Neuronal stem cell (in vitro differentiated cells): ENCODE measurements around the gene SDHB.

Source experiments
- DNase-seq: peaks from one replicate; pipeline ENCODE4 v3.0.0-alpha.2; 2013; ENCODE audit warnings: low spot score
- H2AFZ ChIP-seq: one replicate; pipeline ENCODE4 v1.6.1; 2013; ENCODE audit warnings: mild to moderate bottlenecking, low read length, inconsistent platforms
- H2AK5ac ChIP-seq: 2 replicates; pipeline ENCODE4 v1.6.1; 2013; ENCODE audit warnings: low read depth, mild to moderate bottlenecking, inconsistent platforms, low read length, moderate library complexity, mixed read lengths
- H2BK120ac ChIP-seq: 2 replicates; pipeline ENCODE4 v1.6.1; 2013; ENCODE audit warnings: low read depth, mild to moderate bottlenecking, inconsistent platforms, low read length, moderate library complexity, mixed read lengths
- H2BK12ac ChIP-seq: one replicate; pipeline ENCODE4 v1.6.1; 2013; ENCODE audit warnings: low read length, inconsistent platforms
- H2BK15ac ChIP-seq: 2 replicates; pipeline ENCODE4 v1.6.1; 2013; ENCODE audit warnings: mild to moderate bottlenecking, low read length, inconsistent platforms, mixed read lengths
- H2BK5ac ChIP-seq: one replicate; pipeline ENCODE4 v1.6.1; 2013; ENCODE audit warnings: inconsistent platforms, mild to moderate bottlenecking, low read length, moderate library complexity
- H3K14ac ChIP-seq: one replicate; pipeline ENCODE4 v1.6.1; 2013; ENCODE audit warnings: low read length, inconsistent platforms
- H3K18ac ChIP-seq: 2 replicates; pipeline ENCODE4 v1.6.1; 2013; ENCODE audit warnings: low read length, inconsistent platforms
- H3K23ac ChIP-seq: 2 replicates; pipeline ENCODE4 v1.6.1; 2013; ENCODE audit warnings: low read depth, mild to moderate bottlenecking, mixed read lengths, low read length, inconsistent platforms; ENCODE audit not compliant: poor library complexity
- H3K27ac ChIP-seq: replicated peaks from 3 replicates; pipeline ENCODE4 v1.5.1; 2013; ENCODE audit warnings: low read length, inconsistent platforms
- H3K27me3 ChIP-seq, 3 experiments: 2 replicates each; pipeline ENCODE4 v1.6.1; 2013; ENCODE audit warnings: low read length in 3 of 3, mild to moderate bottlenecking in 2 of 3, inconsistent platforms in 1 of 3, low read depth in 1 of 3, mixed read lengths in 1 of 3, moderate library complexity in 1 of 3; ENCODE audit not compliant: control insufficient read depth in 3 of 3, insufficient read depth in 3 of 3
- H3K36me3 ChIP-seq, 2 donors: replicated peaks in 1 of 2; 2 replicates each; pipeline ENCODE4 v1.6.1; 2013; ENCODE audit warnings: low read length in 2 of 2; ENCODE audit not compliant: control insufficient read depth in 2 of 2, insufficient read depth in 2 of 2
- H3K4ac ChIP-seq: 2 replicates; pipeline ENCODE4 v1.6.1; 2013; ENCODE audit warnings: inconsistent platforms, mild to moderate bottlenecking, low read length, moderate library complexity
- H3K4me1 ChIP-seq, 2 donors: 1 replicate in 1 of 2; 2 replicates in 1 of 2; pipeline ENCODE4 v1.6.1; 2013; ENCODE audit warnings: low read length in 2 of 2, low read depth in 1 of 2; ENCODE audit not compliant: control insufficient read depth in 2 of 2, insufficient read depth in 1 of 2
- H3K4me2 ChIP-seq: one replicate; pipeline ENCODE4 v1.6.1; 2013; ENCODE audit warnings: mild to moderate bottlenecking, low read length, inconsistent platforms; ENCODE audit not compliant: insufficient read depth, poor library complexity, severe bottlenecking
- H3K4me3 ChIP-seq, 2 donors: 2 replicates each; pipeline ENCODE4 v1.5.1; 2013; ENCODE audit warnings: low read length in 2 of 2, mild to moderate bottlenecking in 2 of 2, inconsistent platforms in 1 of 2, moderate library complexity in 1 of 2
- H3K79me1 ChIP-seq: one replicate; pipeline ENCODE4 v1.6.1; 2013; ENCODE audit warnings: low read depth, mild to moderate bottlenecking, inconsistent platforms, low read length, moderate library complexity
- H3K9ac ChIP-seq: one replicate; pipeline ENCODE4 v1.6.1; 2013; ENCODE audit warnings: mild to moderate bottlenecking, low read depth, low read length, inconsistent platforms; ENCODE audit not compliant: poor library complexity
- H3K9me3 ChIP-seq, 2 donors: replicated peaks in 1 of 2; 2 replicates each; pipeline versions ENCODE3 to v1.6.1; 2013; ENCODE audit warnings: low read length in 2 of 2, mild to moderate bottlenecking in 2 of 2, inconsistent platforms in 1 of 2, low read depth in 1 of 2, mixed read lengths in 1 of 2, moderate library complexity in 1 of 2; ENCODE audit not compliant: control insufficient read depth in 2 of 2, insufficient read depth in 1 of 2
- H4K8ac ChIP-seq: one replicate; pipeline ENCODE4 v1.6.1; 2013; ENCODE audit warnings: low read depth, mild to moderate bottlenecking, inconsistent platforms, low read length, moderate library complexity
- H4K91ac ChIP-seq: one replicate; pipeline ENCODE4 v1.6.1; 2013; ENCODE audit warnings: low read length, low read depth, mild to moderate bottlenecking, inconsistent platforms; ENCODE audit not compliant: poor library complexity
- WGBS, 2 donors: extraction: QIAGEN DNeasy Blood & Tissue Kit; methylation state at CpG; one replicate each; pipeline ENCODE4 v1.1.7; 2013; ENCODE audit warnings: missing lambda C conversion rate in 2 of 2, mixed read lengths in 1 of 2; ENCODE audit not compliant: insufficient read length in 2 of 2, insufficient replicate concordance in 1 of 2; ENCODE audit errors: extremely low coverage in 2 of 2; 5-methylcytosine and 5-hydroxymethylcytosine counted together

SDHB gene

DNA sequence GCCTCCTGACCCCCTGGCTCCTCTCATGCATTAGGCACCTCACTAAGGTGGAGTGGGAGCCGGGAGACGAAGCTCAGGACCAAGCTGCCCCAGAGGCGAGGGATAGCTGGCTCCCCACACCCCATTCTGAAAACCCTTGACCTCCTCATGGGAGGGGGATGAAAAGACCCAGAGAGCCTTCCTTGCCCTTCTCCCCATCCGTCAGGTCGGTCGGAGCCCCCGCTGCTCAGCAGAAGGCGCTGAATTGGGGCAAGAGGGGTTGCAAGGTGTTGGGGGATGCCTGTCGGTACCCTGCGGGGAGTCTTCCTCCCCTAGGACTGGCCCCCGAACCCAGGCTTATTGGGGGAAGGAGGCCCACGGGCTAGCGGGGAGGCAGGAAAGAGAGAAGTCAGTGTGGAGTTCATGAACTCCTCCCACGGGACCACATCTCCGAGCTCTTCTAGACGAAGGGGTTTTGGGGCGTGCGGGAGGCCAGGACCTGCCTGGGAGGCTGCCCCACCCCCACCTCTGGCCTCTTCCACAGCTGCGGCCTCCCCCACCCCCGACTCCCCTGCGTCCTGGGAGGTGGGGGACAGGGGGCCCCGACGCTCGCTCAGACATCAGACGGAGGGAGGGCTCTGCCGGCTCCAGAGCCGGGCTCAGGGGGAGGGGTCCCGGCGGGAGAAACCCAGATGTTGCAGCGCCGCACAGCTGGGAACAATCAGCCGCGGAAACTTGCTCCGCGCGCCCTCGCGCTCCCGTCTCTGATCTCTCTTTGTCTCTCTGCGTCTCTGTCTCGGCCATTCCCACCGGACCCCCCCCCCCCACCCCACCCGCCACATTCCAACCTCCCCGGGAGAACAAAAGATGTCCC is 74.1 kb downstream of the SDHB start:
- Histone ChIP-seq H2AK5ac (peak overlapping the region; percentile 94), H3K79me1 (peaks cover 24% of the 10 kb centered on the region), H4K8ac (no peak overlapping the region), H3K27me3 (no peaks in the 10 kb centered on the region), H2BK15ac (peak overlapping the region; percentile 100), H4K91ac (no peak overlapping the region), H3K4me1 (peaks cover 26 to 31% of the 10 kb centered on the region in 2 donors), H2BK120ac (peak overlapping the region; percentile 66), H2AFZ (peak overlapping the region; percentile 92), H3K9ac (peak overlapping the region; percentile 88), H3K9me3 (no peaks in the 10 kb centered on the region), H3K4me2 (peak overlapping the region; percentile 81), H3K23ac (peak overlapping the region; percentile 94), H3K27ac (no peak overlapping the region), H3K4ac (no peak overlapping the region), H3K36me3 (peaks cover 16 to 36% of the 10 kb centered on the region in 2 donors), H3K18ac (peak overlapping the region; percentile 97), H2BK5ac (peak overlapping the region; percentile 79), H2BK12ac (peak overlapping the region; percentile 63), H3K4me3 (peak overlapping the region; percentile 83 to 94), H3K14ac (no peak overlapping the region)
- no peak for DNase-seq
- no CpG with 5 or more reads among the region's 44 CpGs for WGBS, 2 donors

DNA sequence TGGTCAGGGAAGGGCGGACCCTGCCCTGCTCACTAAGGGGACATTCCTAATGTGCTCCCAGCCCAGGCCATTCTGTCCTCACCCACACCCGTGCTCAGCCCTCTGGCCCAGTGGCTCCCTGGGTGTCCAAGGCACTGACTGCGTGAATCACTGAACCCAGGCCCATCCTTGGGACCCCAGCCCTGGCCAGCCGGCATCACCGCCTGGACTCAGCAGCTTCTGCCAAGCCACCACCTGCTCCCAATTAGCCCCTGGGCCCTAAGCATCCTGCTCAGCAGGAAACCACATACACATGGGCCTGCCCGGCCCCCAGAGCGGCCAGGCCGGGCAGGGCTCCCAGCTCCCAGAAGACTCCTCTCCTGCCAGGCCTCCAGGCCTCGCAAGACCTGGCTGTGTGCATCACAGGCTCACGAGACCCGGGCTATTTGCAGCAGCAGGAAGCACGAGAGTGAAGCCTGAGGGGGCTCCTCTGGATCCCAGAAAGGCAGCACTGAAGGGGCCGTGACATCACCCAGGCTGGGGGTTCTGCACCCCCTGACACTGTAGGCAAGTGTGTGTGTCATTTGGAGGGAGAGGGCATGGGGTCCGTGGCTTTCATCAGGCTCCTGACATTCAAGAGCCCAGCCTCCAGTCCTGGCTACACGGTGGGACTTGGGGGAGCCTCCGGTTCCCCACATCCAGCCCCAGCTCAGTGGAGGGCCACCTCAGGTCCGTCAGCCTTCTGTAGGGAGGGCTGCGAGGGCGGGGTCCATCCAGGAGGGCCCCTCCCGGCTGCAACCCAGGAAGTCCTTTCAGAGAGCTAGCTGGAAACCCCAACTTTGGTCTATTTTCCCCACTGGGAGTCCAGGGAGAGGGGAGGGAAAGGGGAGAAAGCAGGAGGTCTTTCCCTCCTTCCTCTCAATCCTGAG is 75.0 kb downstream of the SDHB start:
- no CpG with 5 or more reads among the region's 20 CpGs for WGBS, 2 donors
- peak overlapping the region; percentile 97 for H3K18ac ChIP-seq
- no peak for DNase-seq
- peaks cover 24% of the 10 kb centered on the region for H3K79me1 ChIP-seq
- no peak overlapping the region for H3K27ac ChIP-seq
- H4K8ac ChIP-seq: no peak overlapping the region
- H3K36me3 ChIP-seq: peaks cover 16 to 36% of the 10 kb centered on the region in 2 donors
- H3K27me3 ChIP-seq: no peaks in the 10 kb centered on the region
- peak overlapping the region; percentile 81 for H3K4me2 ChIP-seq
- no peak overlapping the region for H2BK12ac ChIP-seq
- H2BK120ac ChIP-seq: peak overlapping the region; percentile 66
- peak overlapping the region; percentile 72 for H3K14ac ChIP-seq
- peak overlapping the region; percentile 43 for H2BK5ac ChIP-seq
- peak overlapping the region; percentile 63 for H2BK15ac ChIP-seq
- H2AFZ ChIP-seq: no peak overlapping the region
- H3K4ac ChIP-seq: no peak overlapping the region
- peaks cover 26 to 31% of the 10 kb centered on the region in 2 donors for H3K4me1 ChIP-seq
- H4K91ac ChIP-seq: no peak overlapping the region
- peak overlapping the region; percentile 94 for H2AK5ac ChIP-seq
- H3K9me3 ChIP-seq: no peaks in the 10 kb centered on the region
- peak overlapping the region; percentile 83 to 94 for H3K4me3 ChIP-seq
- H3K9ac ChIP-seq: peak overlapping the region; percentile 88
- peak overlapping the region; percentile 94 for H3K23ac ChIP-seq

DNA sequence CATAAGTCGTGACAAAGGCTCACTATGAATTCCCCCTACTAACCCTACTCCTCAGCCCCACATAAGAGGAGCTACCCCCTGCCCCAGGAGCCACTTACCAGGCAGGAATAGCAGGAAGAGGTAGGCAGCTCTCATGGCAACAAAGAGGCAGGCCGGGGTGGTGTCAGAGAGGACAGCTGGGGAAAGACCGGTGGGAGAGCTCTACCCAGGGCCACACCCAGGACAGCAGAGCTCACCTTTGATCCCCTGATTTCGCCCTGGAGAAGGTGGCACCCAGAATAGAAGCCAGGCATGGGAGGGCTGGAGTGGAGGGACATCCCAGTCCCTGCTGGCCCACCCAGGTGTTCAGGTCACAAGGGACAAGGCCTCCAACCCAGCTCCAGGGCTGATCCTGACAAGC is 75.7 kb downstream of the SDHB start:
- H3K27ac ChIP-seq: no peak overlapping the region

More for the DNA sequence above, 75.7 kb downstream of the SDHB start:
- no peak for DNase-seq
- peaks cover 22 to 25% of the 10 kb centered on the region in 2 donors for H3K4me1 ChIP-seq
- peak overlapping the region; percentile 64 for H3K9ac ChIP-seq
- no peak overlapping the region for H3K4me2 ChIP-seq
- peak overlapping the region in 1 of 2 donors; percentile 94 for H3K4me3 ChIP-seq
- H3K4ac ChIP-seq: no peak overlapping the region
- no peaks in the 10 kb centered on the region for H3K27me3 ChIP-seq
- H2AK5ac ChIP-seq: peak overlapping the region; percentile 94
- peaks cover 20 to 41% of the 10 kb centered on the region in 2 donors for H3K36me3 ChIP-seq
- H2AFZ ChIP-seq: no peak overlapping the region
- H3K79me1 ChIP-seq: peaks cover 24% of the 10 kb centered on the region
- no CpG with 5 or more reads among the region's 4 CpGs for WGBS, 2 donors
- H3K23ac ChIP-seq: peak overlapping the region; percentile 52
- no peak overlapping the region for H4K91ac ChIP-seq
- no peak overlapping the region for H4K8ac ChIP-seq
- H3K14ac ChIP-seq: no peak overlapping the region
- H3K18ac ChIP-seq: peak overlapping the region; percentile 89
- H3K9me3 ChIP-seq: no peaks in the 10 kb centered on the region
- peak overlapping the region; percentile 0 for H2BK5ac ChIP-seq
- H2BK12ac ChIP-seq: no peak overlapping the region
- peak overlapping the region; percentile 63 for H2BK15ac ChIP-seq
- no peak overlapping the region for H2BK120ac ChIP-seq
